EL (cell line): ENCODE measurements around the gene DTWD2.
"Not testable (repeated sequence)": the region's sequence is repeated elsewhere in the genome, so short reads cannot be mapped to it uniquely, and the experiment has no call there.

Source experiments
- DNase-seq: peaks from one replicate; pipeline ENCODE4 v3.0.0-alpha.2; 2016

Gene DTWD2

DNA sequence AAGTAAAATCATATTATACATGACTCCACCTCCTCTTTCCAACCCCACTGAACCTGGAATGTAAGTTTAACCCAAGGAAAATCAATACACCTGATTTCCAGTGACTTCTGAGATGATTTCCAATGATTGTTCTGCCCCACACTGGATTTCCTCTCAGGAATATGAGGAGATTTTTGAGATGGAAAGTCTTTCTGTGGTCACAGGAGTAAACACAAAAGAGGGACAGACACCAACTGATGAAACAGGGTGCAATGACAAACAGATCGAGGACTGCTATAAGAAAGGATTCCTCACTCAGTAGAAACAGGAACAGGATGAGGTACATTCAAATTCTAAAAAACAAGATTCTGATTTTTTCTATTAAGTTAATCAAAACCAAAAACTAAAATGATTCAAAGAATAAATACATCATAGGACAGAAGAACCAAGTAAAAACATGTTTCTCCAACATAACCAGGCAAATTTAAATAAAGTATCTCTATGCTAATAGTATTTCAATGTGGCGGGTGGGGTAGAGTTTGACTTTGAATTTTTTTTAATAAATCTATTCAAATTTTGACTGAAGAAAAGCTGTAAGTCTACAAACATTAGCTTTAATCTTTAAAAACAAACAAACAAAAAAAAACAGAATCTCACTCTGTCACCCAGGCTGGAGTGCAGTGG is 42.1 kb downstream of the DTWD2 start:
- DNase-seq, result no peak

DNA sequence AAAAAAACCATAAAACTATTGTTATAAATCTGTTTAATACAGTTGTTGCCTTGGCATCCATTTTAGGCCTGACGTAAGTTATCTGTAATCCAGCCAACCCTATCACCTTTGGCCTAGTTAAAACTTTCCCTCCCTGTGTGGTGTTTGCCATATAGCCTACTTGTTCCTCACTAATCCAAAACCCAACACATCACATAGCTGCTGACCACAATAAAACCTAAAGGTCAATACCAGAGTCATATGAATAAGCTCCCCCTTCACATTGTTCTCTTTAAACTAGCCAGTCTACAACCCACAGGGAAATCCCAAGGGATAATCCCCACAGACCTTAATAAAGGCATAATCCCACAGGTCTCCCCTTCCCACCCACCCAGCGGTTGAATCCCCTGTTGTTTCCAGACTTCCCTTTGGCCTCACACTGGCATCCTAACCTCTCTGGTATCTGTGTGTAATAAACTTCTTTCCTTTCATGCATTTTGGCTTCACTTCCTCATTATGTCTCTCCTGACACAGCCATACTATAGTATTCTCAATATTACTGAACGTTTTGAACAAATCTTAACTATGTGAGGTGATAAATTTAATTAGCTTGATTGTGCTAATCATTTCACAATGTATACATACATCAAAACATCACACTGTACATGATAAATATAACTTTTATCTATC is 50.8 kb downstream of the DTWD2 start:
- no peak for DNase-seq

DNA sequence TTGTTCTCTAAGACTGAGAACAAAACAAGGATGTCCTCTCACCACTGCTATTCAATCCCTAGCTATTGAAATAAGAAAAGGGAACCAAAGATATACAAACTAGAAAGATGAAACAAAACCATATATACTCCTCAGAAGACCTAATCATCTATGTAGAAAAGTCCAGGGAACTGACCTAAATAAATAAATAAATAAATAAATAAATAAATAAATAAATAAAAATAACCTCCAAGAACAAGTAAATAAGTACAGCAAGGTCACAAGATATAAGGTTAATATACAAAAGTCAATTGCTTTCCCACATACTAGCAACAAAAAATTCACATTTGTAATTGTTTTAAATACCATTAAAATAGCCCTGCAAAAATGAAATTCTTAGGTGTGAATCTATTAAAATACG is 54.6 kb downstream of the DTWD2 start:
- DNase-seq, result no peak

DNA sequence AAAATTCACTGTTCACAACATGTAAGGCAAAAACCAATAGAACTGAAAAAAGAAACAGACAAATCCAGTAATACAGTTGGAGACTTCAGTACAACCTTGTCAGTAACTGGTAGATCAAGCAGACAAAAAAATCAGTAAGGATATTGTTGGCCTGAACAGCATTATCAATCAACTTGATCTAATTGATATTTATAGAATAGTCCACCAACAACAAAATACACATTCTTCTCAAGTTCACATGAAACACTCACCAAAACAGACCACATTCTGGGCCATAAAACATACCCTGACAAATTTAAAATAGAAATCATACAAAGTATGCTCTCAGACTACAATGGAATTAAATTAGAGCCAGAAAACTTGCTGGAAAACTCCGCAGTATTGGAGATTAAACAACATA is 56.8 kb downstream of the DTWD2 start:
- DNase-seq, result no peak

DNA sequence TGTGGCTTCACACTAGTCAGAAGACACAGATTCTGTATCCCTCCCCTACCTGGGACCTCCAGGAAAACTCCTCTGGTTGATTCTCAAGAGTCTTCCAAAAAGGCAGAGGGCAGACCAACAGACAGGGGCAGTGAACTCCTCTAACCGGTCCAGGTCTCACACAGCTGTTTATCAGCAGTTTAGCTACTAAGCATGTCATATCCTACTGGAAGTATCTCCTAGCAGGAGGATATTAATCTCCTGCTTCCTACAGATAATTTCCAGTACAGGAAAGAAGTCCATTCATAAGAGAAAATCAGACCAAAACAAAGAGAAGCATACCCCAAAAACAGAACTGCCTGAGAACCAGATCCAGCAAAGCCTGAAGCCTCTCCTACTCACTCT is 64.3 kb downstream of the DTWD2 start:
- no peak for DNase-seq

DNA sequence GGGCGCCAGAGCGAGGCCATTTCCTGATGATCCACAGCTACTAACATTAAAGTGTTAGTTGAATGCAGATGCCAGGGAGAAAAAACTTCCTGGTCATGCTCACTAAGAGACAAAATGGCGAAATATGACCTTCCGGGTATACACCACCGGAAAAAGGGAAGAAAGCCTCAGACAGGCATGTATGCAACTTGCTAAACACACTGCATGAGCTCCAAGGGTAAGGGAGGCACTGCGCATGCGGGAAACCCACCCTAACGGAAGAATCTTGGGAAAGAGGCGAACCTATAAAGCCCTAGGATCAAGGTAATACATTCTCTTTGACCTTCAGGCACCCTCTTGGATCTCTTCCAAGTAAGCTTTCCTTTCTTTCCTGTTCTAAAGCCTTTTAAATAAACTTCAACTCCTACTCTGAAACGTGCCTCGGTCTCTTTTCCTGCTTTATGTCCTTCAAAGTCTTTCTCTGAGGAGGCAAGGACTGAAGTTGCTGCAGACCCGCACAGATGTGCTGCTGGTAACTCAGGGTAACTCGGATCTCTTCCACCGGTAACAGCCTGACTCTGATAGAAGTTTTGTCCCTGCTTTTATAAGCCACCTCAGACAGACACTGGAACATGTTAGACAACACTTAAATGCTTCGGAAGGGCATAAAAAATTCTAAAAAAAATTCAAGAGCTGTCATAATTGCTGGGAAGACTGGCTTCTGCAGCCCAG is 64.9 kb downstream of the DTWD2 start:
- no peak for DNase-seq

DNA sequence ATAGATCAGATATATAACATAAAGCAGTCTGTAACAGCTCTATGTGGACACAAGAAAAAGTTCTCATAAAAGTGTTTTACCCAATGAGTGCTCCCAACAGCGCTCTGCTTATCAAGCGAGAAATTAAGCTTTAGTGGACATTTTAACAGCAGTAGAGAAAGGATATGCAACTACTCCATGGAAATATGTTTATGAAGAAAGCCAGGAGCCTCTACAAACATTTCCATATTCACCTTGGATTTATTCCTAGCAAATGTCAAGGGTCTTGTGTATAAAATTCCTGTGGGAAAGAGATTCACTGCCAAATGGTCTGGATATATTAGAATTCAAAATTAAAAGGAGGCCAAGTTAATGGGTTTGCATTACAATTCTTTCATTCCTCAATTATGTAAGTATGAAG is 66.5 kb downstream of the DTWD2 start:
- no peak for DNase-seq

DNA sequence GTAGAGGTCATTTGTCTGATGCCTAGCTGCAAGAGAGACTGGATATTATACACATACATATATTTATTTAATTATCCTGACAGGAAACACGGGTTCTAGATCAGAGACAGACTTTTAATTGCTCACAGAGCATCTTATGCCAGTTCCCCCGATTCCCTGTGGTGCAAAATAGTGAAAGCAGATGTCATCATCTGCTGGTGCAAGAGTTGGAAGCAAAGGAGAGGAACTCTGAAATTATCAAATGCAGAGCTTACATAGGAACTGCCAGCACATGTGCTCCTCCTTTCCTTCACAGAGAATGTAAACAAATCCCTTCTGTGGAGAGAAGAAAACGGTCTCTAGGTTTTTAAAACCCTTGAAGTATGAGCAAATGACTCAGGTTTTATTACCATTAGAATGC is 69.3 kb downstream of the DTWD2 start:
- no peak for DNase-seq

DNA sequence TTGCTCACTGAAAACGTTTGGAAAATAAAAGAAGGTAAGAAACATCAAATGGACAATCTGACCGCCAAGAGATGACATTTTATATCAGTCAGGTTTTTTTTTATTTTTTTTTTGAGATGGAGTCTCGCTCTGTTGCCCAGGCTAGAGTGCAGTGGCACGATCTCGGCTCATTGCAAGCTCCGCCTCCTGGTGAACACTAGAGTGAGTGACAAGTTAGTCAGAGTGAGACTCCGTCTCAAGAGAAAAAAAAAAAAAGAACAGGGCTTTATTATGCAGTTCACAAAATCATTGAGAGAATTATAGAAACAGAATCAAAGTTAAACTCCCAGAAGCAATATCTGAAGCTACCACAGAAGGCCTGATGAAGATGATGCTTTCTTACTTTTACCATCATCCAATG is 70.1 kb downstream of the DTWD2 start:
- DNase-seq, result no peak

DNA sequence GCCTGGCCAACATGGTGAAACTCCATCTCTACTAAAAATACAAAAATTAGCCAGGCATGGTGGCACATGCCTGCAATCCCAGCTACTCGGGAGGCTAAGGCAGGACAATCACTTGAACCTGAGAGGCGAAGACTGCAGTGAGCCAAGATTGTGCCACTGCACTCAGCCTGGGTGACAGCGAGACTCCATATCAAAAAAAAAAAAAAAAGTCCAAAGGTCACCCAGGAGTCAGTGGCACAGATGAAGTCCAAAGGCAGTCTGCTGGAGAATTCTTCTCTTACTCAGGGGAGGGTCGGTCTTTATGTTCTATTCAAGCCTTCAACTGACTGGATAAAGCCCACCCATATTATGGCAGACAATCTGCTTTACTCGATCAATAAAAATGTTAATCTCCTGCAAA is 80.8 kb downstream of the DTWD2 start:
- not testable (repeated sequence) for DNase-seq

DNA sequence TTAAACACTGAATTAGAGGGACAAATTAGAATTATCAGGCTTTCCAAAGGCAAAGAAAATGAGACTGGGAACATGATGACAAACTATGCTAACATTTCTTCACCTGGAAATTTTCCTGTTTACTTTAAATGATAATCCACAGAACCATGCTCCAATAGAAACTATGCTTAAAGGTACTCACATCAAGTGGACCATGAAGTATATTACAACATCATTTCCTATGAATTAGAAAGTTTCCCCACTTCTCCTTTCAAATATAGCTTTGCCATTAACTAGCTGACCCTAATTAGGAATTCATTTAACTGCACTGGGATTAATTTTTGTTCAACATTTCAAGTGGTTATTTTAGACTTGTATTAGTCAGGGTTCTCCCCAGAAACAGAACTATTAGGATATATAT is 81.4 kb downstream of the DTWD2 start:
- DNase-seq, result no peak

DNA sequence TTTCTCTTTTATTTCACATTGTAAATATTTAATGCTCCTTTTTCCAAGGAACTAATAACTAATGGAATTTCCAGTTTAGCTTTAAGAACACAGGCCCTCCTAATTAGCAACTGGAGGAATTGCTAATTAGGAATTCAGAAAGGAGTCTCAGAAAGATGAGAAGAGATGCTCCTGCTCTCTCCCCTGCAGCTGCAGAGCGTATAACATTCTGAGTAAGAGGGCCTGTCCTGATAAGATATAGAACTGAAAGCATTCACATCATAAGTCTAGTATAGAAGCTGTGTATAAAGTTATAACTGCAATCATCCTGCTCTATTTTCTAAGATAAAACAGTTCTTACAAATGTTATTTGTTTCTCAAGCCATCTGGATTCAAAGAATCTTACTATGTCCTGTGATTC is 83.2 kb downstream of the DTWD2 start:
- DNase-seq, result no peak

DNA sequence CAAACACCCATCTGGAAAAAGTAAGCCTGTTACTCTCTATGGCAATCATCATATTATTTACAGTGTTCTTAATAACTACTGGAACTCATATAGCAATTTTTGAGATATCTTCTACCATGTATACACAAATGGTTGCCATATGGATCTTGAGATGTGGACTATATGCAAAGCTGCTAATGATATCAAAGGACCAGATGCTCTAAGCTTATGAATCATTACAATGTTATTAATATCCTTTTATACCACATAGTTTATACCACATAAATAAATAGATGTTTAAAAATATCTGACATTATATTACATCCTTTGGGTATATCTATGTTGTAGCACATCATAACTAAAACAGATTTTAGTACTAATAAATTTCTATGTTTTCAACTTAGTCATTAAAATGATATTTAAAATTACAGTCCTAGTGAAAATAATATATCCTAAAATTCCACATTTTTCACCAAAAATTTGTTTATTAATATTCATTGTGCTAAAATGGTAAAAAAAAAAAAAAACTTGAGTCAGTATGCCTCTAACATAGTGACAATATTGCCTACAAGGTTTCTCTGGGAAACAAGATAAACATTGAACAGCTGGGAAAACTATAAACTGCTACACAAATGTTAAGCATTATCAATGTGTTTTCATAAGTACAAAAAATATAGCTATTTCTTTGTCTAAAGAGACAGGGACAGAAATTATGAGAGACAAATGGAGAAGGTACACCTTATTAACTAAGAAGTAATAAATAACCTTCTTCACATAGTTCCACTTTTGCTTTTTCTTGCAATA is 85.5 kb downstream of the DTWD2 start:
- DNase-seq, result no peak

DNA sequence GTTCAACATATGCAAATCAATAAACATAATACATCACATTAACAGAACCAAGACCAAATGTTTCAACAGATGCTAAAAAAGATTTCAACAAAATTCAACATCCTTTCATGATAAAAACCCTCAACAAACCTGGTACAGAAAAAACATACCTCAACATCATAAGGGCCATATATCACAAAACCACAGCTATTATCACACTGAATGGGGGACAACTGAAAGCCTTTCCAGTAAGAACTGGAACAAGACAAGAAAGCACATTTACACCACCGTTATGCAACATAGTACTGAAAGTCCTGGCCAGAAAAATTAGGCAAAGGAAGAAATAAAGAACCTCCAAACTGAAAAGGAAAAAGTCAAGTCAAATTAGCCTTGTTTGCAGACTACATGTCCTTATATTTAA is 93.6 kb downstream of the DTWD2 start:
- no peak for DNase-seq

DNA sequence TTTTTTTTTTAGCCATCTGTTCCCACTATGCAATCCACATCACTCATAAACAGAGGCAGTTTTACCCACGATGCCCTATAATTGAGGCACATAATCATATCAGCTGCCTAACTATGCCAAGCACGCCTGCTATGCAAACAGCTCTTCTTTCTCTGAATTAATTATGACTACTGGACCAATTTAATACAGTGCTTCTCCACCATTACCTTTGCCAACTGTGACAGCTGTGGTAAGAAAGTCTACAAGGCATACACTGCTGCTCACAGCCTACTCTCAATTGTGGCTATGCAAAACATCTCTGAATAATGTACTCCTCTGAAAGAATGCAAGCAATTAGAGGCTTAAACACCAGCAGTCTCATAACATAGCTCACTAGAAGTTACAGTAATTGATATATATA is 97.1 kb downstream of the DTWD2 start:
- no peak for DNase-seq

DNA sequence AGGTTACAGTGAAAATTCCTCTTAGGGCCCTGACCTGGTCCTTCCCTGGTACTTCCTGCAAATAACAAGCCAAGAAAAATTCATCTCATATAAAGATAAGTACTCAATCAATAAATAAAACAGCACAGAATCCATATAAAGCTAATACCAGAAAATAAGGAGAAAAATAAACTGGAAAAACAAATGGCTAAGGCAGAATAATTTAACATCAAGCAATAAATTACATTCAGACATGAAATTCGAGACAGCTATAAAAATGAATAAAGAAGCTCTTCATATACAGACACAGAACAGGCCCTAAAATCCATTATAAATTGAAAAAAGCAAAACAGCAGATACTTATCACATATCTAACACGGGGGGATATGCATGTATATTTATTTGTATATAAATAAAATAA is 99.2 kb downstream of the DTWD2 start:
- no peak for DNase-seq

DNA sequence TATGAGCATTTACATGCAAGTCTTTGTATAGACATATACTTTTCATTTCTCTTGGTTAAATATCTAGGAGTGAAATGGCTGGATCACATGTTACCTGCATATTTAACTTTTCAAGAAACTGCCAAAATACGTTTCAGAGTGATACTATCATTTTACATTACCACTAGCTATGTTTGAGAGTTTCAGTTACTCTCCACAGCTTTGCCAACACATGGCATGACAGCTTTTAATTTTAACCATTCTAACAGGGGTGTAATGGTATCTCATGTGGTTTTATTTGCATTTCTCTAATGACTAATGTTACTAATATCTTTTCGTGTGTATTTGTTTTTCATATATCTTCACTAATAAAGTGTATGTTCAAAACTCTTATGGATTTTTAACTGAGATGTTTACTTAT is 99.8 kb downstream of the DTWD2 start:
- no peak for DNase-seq

DNA sequence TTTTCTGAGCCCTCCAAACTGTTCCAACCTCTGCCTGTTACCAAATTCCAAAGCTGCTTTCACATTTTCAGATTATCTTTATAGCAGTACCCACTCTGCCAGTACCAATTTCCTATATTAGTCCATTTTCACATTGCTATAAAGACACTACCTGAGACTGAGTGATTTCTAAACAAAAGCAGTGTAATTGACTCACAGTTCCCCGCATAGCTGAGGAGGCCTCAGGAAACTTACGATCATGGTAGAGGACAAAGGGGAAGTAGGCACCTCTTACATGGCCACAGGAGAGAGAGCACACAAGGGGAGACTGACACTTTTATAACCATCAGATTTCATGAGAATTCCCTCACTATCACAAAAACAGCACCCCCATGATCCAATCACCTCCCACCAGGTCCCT is 105.0 kb downstream of the DTWD2 start:
- no peak for DNase-seq

DNA sequence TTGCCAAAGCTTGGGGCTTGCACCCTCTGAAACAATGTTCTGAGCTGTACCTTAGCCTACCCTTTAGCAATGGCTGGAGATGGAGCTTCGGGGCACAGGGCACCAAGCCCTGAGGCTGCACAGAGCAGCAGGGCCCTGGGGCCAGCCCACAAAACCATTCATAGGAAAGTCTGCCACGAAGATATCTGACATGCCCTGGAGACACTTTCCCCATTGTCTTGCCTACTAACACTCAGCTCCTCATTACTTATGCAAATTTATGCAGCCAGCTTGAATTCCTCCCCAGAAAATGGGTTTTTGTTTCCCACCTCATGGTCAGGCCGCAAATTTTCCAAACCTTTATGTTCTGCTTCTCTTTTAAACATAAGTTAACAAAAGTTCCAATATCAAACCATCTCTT is 105.7 kb downstream of the DTWD2 start:
- no peak for DNase-seq

DNA sequence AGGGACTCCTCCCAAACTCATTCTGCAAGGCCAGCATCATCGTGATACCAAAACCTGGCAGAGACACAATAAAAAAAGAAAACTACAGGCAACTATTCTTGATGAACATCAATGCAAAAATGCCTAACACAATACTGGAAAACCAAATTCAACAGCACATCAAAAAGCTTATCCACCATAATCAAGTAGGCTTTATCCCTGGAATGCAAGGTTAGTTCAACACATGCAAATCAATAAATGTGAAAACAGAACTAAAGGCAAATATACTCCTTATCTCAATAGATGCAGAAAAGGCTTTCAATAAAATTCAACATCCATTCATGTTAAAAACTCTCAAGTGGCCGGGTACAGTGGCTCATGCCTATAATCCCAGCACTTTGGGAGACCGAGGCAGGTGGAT is 111.5 kb downstream of the DTWD2 start:
- not testable (repeated sequence) for DNase-seq

DNA sequence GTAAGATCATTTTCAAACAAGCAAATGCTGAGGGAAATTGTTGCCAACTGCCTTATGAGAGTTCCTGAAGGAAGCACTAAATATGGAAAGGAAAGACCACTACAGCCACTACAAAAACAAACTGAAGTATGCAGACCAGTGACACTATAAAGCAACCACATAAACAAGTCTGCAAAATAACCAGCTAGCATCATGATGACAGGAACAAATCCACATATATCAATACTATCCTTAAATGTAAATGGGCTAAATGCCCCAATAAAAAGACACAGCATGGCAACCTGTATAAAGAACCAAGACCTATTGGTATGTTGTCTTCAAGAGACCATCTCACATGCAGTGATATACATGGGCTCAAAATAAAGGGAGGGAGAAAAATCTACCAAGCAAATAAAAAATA is 113.2 kb downstream of the DTWD2 start:
- DNase-seq, result no peak

DNA sequence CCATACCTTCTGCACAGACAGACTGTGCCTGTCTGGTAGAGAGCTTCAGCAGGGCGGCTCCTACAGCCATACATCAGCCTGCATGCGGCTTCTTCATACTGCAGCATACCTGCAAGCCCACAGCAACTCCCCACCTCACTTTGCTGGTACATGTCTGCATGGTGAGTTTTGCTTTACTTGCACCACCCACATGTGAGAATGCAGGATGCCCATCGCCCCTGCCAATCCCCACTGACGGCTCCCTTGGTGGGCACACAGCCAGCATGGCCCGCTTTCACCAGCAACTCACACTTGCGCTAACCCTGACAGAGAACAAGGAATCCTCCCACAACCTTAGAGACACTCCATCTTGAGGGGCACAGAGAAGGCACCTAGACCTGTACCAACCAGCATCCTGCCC is 114.9 kb downstream of the DTWD2 start:
- no peak for DNase-seq

DNA sequence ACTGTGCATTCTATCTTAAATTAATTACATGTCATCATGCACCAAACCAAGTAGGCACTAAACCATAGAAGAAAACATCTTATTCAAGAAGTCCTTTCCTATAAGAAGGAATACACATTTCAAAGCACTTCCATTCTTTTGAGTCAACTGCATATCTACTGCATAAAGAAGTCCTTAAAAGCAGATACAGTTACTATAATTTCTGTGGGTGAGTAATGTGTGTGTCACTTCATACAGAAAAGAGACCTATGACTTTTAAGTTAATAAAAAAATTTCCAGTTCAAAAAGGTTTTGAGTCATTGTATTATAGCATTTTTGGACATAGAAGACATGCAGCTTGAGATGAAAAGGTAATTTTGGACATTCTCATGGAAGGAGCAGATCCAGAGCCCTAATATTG is 125.0 kb downstream of the DTWD2 start:
- DNase-seq, result peak; percentile 41

DNA sequence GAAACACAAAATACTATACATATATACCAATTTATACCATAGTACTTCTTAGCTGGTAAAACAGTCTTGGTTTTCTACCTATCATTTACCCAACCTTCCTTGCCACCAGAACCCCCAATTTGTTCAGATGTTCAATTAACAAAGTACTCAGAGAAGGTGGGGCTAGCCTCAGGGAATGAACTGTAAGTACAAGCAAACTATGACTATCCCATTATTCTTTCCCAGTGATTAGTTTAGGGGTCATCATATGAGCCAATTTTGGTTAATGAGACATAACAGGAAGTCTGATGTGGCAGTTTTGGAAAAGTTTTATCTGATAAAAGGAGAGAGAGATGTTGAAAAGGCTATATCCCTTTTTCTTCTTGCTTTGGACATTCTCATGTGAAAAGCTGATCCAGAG is 125.8 kb downstream of the DTWD2 start:
- peak; percentile 41 for DNase-seq
